NCI-H2171 (cell line): ENCODE measurements around the gene PARS2.

Experiments used
- DNase-seq: peaks from one replicate; lab custom pipeline; 2025; lab: John Stamatoyannopoulos, UW

PARS2 gene

DNA sequence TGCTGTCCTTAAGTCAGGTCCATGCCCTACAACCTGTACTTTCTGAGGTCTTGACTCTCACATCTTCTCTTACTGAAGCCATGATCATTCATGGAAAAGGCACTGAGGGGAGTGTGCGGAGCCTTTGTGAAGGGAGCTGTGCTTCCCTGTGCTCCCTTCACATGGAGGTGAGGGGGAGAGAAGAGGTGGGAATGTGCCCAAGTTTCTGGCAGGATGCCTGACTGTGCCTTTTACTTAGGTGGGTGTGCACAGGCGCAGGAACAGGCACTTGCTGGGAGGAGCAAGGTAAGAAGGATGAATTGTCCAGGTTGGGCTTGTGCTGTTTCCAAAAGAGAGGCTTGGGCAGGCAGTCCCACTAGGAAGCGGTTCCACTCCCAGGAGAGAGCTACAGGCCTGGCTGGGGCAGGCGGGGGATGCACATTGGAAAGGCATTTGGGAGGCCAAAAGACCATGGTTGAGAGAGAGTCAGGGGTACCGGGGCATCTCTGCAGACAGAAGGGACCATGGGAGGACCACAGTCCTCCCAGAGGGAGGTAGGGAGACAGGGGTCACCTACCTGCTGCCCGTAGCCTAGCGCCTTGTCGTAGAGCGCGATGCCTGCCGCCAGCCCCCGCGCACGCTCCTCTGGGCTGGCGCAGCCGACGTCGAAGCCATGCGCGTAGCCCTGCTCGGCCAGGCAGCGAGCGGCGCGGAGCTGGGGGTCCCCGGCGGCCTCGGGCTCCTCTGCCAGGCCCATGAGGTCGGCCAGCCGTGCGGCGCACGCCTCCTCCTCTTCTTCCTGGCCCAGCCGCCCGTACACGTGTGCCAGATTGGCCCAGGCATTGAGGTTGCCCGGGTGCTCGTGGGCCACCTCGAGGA lies 35.9 kb upstream of the PARS2 start:
- no peak for DNase-seq

DNA sequence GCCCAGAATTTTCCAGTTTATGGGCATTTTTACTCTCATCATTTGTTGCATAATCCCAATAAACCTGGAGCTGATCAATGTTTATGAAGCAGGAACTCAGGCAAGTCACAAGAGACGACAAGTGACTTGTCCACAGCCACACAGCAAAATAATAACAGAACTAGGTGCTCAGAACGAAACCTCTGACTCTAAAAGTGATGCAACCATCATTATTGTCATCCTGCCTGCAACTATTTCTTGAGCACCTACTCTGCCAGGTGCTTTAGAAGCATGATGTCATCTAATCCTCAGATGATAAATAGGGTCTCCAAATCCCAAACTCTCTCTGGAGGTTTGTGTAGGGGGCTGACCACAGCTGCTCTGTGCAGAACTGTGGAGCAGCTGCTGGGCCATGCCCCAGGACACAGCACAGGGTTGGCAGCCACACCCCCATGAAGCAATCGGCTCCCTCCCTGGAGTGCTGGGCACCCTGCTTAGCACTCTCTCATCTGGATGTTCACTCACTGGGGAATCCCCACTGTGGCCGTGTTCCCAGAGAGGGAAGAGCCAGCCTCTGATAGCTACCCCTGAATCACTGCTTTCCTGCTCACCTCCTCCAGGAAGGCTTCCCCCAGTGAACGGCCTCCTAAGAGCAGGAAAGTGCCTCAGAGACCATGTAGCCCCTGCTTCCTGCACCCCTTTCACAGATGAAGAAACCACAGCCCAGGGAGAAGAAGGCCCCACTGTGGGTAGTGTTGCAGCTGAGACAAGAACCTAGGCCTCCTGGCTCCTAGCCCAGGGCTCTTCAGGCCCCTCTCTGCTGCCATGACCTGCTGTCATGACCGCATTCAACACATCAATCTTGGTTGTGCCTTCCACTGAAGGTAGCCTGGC lies 34.7 kb upstream of the PARS2 start:
- no peak for DNase-seq

- no peak for DNase-seq
Measured at GRCh38 chr1:54798206-54798605, 33.9 kb upstream of the PARS2 start.

GRCh38 chr1:54796902-54797301 lies 32.6 kb upstream of the PARS2 start:
- DNase-seq: no peak

- no peak for DNase-seq
Measured at GRCh38 chr1:54795841-54796468, 31.6 kb upstream of the PARS2 start.

DNA sequence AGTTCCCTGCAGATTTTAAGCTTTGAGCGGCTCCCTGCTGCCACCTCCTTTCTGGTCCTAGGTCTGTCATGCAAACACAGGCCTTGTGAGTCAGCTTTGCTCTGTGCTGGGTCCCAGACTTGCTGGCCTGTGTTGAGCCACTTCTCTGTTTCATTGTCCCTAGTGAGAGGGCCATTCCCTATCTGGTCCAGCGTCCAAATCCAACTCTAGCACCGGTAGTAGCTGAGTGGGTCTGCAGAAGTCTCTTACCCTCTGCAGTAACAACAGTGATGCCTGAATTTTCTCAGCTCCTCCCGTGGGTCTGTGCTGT lies 31.0 kb upstream of the PARS2 start:
- DNase-seq: no peak

DNA sequence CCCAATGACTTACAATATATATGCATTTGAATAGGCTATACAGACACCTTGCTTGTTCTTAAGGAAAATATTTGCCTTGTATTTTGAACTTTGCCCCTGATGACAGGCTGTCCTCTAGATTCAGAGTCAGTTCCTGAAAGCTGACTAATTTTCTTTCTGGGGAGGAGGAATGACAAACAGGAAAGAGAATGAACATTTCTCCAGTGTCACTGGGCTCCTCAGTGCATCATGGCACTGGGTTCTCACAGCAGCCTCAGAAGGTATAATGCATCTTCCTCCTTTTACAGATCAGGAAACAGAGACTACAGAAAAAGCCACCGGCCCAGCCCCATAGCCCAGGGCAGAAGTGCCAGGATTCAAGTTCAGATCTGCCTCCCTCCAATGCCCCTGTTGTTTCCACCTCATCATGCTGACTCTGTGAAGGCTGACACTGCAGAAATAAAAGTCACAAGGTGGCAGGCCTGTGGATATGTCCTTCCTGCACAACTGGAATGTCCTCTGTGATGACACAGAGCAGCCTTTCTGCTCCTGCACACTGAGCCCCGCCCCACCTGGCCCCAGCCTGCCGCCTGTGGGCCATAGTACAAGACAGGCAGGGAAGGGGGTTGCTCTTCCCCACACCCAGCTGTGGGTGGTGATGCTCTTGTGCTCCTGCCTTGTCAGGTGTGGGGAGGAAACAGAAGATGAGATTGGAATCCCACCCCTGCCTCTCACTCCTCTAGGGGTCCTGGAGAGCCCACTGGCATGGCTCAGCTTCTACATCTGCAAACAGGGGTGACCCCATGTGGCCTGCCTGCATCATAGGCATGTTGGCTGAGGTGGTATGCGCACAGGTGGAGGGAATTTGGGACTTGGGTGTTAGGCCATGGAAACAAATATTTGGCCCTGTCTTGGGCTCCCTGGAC lies 30.4 kb upstream of the PARS2 start:
- no peak for DNase-seq

DNA sequence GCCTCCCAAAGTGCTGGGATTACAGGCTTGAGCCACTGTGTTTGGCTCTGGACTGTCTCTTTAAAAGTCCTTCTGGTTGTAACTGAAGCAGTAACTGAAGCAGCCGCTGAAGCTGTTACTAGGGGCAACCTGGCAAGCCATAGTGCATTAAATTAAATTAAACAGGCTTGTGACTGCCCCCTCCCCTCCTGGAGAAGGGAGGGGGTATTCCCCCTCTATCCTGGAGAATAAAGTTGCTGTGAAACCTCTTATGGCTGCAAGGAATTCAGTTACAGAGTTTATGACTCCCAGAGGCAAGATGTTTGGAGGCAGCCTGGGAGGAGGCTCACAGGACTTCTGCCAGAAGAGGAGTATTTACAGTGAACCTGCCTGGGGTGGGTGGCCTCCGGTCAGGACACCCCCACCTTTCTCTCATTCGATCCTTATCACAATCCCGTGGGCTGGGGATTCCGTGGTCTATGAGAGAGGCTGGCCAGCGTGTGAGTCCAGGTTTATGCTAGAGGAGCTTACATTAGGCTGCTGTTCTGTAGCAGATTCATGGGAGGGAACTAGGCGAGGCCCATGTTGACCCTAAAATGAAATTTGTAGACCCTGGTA lies 28.5 kb upstream of the PARS2 start:
- peak; percentile 12 for DNase-seq

DNA sequence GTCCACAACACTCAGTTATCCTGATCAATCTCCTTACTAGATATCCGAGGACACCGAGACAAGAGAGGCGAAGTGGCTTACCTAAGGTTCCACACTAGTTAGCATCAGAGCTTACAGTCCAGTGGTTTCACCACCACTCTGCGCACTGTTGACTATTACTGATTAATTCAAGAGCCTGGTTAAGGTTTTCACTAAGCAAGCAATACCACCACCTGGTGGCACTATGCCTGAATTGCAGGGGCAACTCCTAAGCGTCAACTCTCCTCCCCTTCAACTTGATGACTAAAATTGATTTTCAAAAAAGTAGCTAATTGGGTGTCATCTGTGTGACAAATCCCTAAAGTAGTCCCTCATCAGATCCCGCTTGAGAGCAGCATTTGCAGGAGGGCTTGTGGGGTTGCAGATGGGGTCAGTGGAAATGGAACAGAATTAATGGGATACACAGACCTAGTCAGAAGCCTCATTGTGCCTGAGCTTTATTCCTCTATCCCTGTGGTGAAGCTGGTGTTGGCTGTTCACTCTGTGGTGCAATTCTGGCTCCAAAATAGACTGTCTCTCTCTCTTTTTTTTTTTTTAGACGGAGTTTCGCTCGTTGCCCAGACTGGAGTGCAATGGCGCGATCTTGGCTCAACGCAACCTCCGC lies 27.7 kb upstream of the PARS2 start:
- DNase-seq: no peak

DNA sequence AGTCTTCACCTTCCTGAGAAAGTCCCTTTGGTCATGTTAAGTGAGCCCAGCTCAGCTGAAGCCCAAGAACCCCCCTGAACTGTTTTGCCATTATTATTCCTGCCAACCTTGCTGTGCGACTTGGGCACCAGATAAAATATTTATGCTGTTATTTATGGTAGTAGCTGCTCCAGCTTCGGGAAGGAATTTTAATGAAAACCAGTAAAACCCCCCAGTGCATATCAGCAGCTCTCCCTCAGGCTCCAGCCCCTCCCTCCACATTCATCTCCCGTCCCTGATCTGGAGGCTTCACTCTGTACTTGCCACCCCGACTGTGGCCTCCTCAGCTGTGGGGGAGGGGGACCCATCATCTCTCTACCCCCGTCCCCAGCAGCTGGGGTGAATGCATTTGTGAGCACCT lies 24.1 kb upstream of the PARS2 start:
- DNase-seq: no peak

GRCh38 chr1:54787604-54788003 lies 23.3 kb upstream of the PARS2 start:
- DNase-seq: no peak

- DNase-seq: no peak
Measured at GRCh38 chr1:54786778-54787177, 22.5 kb upstream of the PARS2 start.

- no peak for DNase-seq
Measured at GRCh38 chr1:54784066-54784465, 19.7 kb upstream of the PARS2 start.

DNA sequence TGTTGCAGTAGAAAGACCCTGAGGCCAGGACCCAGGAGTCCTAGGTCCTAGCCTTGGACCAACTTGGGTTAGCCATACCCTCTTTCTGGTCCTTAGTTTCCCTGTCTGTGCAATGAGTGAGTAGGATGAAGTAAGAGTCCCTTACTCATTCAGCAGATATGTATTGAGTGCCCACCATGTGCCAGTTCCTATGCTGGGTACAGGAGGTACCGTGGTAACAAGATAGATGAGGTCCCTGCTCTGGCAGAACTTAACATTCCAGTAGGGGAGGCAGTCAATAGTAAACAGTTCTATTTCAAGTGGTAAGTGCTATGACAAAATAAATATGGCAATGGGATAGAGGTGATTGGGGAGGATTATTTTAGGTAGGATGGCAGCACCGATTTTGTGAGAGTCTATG lies 18.3 kb upstream of the PARS2 start:
- DNase-seq: no peak

DNA sequence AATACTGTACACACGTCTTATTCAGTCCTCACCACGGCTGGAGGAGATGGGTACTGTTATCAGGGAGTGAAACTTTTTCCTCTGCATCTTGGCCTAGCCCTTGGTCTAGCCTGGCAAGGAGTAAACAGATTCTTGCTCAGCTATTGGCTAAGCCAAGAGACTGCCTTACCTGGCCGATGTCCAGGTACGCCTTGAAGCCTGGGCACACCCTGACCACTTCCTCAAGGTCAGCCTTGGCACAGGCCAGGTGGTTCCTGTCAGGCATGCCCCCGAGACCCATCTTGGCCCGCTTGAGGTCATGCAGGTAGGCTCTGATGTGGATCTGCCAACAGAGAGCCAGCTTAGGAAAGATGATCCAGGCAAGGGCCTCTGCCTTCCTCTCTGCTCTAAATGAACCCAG lies 17.8 kb upstream of the PARS2 start:
- no peak for DNase-seq

DNA sequence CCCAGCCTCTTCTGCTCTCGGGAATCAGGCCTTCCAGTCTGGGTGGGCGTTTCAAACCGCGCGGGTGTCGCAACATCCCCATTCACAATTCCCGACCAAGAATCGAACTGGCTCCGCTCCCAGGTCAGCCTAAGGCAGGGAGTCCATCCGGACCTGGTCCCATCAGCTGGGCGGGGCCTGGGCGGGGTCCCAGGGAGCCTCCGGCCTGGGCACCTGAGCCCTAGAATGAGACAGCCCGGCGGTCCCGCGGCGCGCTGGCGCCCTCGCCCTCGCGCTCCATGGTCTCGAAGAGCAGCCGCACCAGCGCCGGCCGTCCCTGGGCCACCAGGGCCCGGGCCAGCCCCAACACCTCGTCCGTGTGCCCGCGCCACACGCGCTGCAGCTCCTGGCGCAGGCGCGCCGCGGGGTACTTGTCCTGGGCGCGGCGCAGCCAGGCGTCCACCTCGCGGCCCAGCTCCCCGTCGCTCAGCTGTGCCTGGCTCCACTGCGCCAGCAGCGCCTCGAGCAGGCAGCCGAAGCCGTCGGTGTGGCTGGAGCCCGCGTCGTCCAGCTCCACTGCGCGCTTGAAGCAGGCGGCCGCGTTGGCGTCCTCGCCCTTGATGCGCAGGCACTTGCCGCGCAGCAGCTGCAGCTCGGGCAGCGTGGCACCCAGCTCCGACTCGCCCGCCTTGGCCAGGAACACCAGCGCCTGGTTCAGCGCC lies 16.9 kb upstream of the PARS2 start:
- DNase-seq: no peak

DNA sequence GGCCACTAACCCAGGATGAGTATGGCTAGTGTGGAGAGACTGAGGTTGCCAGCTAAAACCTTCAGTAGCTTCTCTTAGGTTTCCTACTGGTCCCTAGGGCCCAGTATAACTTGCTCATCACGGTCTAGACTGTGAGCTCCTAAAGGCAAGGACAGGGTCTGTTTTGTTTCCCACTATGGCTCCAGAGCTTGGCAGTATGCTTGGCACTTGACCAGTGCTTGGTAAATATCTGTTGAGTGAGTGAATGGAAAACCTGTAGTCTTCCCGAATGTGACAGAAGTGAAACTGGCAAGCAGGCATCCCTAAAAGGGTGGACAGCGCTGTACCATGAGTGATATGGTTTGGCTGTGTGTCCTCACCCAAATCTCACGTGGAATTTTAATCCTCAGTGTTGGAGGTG lies 13.1 kb upstream of the PARS2 start:
- DNase-seq: no peak

GRCh38 chr1:54777011-54777410 lies 12.7 kb upstream of the PARS2 start:
- DNase-seq: no peak

DNA sequence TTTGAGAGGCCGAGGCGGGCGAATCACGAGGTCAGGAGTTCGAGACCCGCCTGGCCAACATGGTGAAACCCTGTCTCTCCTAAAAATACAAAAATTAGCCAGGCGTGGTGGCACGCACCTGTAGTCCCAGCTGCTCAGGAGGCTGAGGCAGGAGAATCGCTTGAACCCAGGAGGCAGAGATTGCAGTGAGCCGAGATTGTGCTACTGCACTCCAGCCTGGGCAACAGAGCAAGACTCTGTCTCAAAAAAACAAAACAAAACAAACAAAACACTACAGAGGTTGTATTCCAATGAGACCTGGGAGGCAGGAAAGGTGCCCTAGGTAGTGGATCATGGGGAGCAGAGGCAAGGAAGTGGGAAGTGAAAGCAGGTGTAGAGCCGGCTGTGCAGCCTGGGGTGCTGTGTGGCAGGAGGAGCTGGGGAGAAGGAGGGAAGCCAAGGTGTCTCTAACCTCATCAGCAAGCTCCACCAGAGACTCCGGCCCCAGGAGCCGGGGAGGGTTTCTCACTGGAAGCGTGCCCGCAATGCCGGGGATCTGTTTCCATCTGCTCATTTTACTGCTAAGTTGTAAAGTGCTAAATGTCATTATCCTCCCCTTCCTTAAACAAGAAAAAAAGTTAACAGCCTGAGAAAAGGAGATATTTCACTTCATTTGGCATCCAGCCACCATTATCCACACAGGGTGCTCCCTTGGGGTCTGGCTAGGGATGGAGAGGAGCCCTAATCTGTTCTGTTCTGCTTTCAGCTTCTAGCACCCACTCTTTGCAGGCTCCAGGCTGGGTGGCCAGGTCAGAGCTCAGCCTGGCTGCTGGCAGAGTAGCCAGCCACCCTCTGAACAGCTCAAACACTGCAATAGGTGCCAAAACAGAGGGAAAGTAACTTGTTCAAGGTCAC lies 11.8 kb upstream of the PARS2 start:
- DNase-seq: peak; percentile 78
